Endothelial cell of umbilical vein (primary cell): ENCODE measurements around the gene RDH5. TPM values are rescaled to one million over a fixed set of nuclear protein-coding genes. Genes with fewer than 3 reads are reported as not detected.

Experiments used
- BruUV-seq: library from RNA; stranded (reverse); fragments of 400-500 nt; replicated peaks from 2 replicates; lab custom pipeline; 2021; lab: Mats Ljungman, UMichigan
- CTCF ChIA-PET: fragments of 300-600, 350-600 bp; sonication (Branson Sonifier 250); formaldehyde crosslinking; loops from one replicate; lab custom pipeline; 2021; ENCODE audit warnings: antibody characterized with exemption, inconsistent platforms; lab: Charles Lee
- POLR2A ChIA-PET: fragments of 300-600, 350-600 bp; sonication (Branson Sonifier 250); formaldehyde crosslinking; loops from one replicate; lab custom pipeline; 2021; ENCODE audit warnings: antibody characterized with exemption, inconsistent platforms; lab: Charles Lee
- DNase-seq: peaks from one replicate; pipeline ENCODE4 v3.0.0-alpha.2; 2011; ENCODE audit warnings: low read depth, low spot score
- FAIRE-seq: peaks from 2 replicates; lab custom pipeline; 2011; peaks lifted over from hg19 to GRCh38; lab: Jason Lieb, UNC
- H2AFZ ChIP-seq: 2 replicates; pipeline ENCODE4 v1.6.0; 2012; ENCODE audit warnings: low read depth, low read length, control low read depth, inconsistent platforms
- H3K27ac ChIP-seq: 2 replicates; pipeline ENCODE4 v1.5.1; 2011; ENCODE audit warnings: low read depth, mild to moderate bottlenecking, control low read depth, low read length, moderate library complexity; ENCODE audit not compliant: insufficient read depth
- H3K27me3 ChIP-seq, 2 experiments: 2 replicates each; pipeline versions ENCODE4 v1.6.0 to v1.6.1; 2011; ENCODE audit warnings: low read length in 2 of 2, mixed read lengths in 1 of 2; ENCODE audit not compliant: control insufficient read depth in 2 of 2, insufficient read depth in 2 of 2
- H3K36me3 ChIP-seq, 2 experiments: 2 replicates in 1 of 2; 3 replicates in 1 of 2; pipeline ENCODE4 v1.5.1; 2011; ENCODE audit warnings: low read length in 2 of 2, mild to moderate bottlenecking in 1 of 2, moderate library complexity in 1 of 2; ENCODE audit not compliant: control insufficient read depth in 2 of 2, insufficient read depth in 2 of 2; ENCODE audit errors: extremely low read depth in 1 of 2
- H3K4me1 ChIP-seq: 3 replicates; pipeline ENCODE4 v1.5.1; 2011; ENCODE audit warnings: mild to moderate bottlenecking, low read length; ENCODE audit not compliant: control insufficient read depth, insufficient read depth; ENCODE audit errors: extremely low read depth
- H3K4me2 ChIP-seq: 2 replicates; pipeline ENCODE4 v1.6.1; 2011; ENCODE audit warnings: low read length, control low read depth, mixed read lengths; ENCODE audit not compliant: insufficient read depth
- H3K4me3 ChIP-seq, 3 experiments: fragments of 200-600 bp in 1 of 3; sonication (generic), shearing (Covaris generic) in 1 of 3; replicated peaks in 1 of 3; 2 replicates each; pipeline ENCODE4 v1.5.1; 2011 to 2016; ENCODE audit warnings: control low read depth in 3 of 3, low read length in 3 of 3, mild to moderate bottlenecking in 2 of 3, inconsistent platforms in 1 of 3, low read depth in 1 of 3, moderate library complexity in 1 of 3; ENCODE audit not compliant: insufficient read depth in 1 of 3
- H3K79me2 ChIP-seq: 2 replicates; pipeline ENCODE4 v1.6.0; 2012; ENCODE audit warnings: low read length, inconsistent platforms; ENCODE audit not compliant: control insufficient read depth, insufficient read depth
- H3K9ac ChIP-seq: replicated peaks from 2 replicates; pipeline ENCODE3; 2011; ENCODE audit warnings: low read length, control low read depth; ENCODE audit not compliant: insufficient read depth; ENCODE audit errors: extremely low read depth
- H3K9me1 ChIP-seq: replicated peaks from 3 replicates; pipeline ENCODE4 v1.6.0; 2011; ENCODE audit warnings: mild to moderate bottlenecking, low read length; ENCODE audit not compliant: control insufficient read depth, insufficient read depth; ENCODE audit errors: extremely low read depth
- H3K9me3 ChIP-seq: replicated peaks from 2 replicates; pipeline ENCODE4 v1.5.1; 2012; ENCODE audit warnings: low read length, inconsistent platforms; ENCODE audit not compliant: control insufficient read depth, insufficient read depth
- H4K20me1 ChIP-seq: replicated peaks from 2 replicates; pipeline ENCODE3; 2011; ENCODE audit warnings: mild to moderate bottlenecking, low read length; ENCODE audit not compliant: control insufficient read depth, insufficient read depth; ENCODE audit errors: extremely low read depth
- EZH2 ChIP-seq: IDR thresholded peaks from 2 replicates; pipeline ENCODE4 v1.6.1; 2012; ENCODE audit warnings: borderline replicate concordance, low read depth, mild to moderate bottlenecking, moderate library complexity, low read length, inconsistent platforms; ENCODE audit not compliant: severe bottlenecking
- FOS ChIP-seq: IDR thresholded peaks from 2 replicates; pipeline ENCODE4 v1.6.1; 2011; ENCODE audit warnings: mild to moderate bottlenecking, low read length, moderate library complexity, borderline replicate concordance; ENCODE audit not compliant: insufficient read depth
- GATA2 ChIP-seq: IDR thresholded peaks from 2 replicates; pipeline ENCODE4 v1.7.0; 2011; ENCODE audit warnings: low read depth, mild to moderate bottlenecking, moderate library complexity, mixed read lengths, low read length; ENCODE audit not compliant: insufficient read length, insufficient read depth
- JUN ChIP-seq: IDR thresholded peaks from 2 replicates; pipeline ENCODE4 v1.6.1; 2011; ENCODE audit warnings: borderline replicate concordance, low read depth; ENCODE audit not compliant: insufficient read length, insufficient read depth
- MYC ChIP-seq: IDR thresholded peaks from one replicate; pipeline ENCODE4 v1.6.1; 2011; ENCODE audit warnings: mild to moderate bottlenecking, low read depth, low read length
- POLR2A ChIP-seq: IDR thresholded peaks from 2 replicates; pipeline ENCODE4 v1.6.1; 2012; ENCODE audit warnings: low read depth, mild to moderate bottlenecking, control low read depth, low read length
- POLR2AphosphoS5 ChIP-seq: IDR thresholded peaks from 2 replicates; pipeline ENCODE4 v1.6.1; 2012; ENCODE audit warnings: low read depth, mild to moderate bottlenecking, control low read depth, low read length, moderate library complexity; ENCODE audit not compliant: insufficient read depth
- dilution Hi-C: fragments of 300-500 bp; cut with MboI; formaldehyde crosslinking; loops from one replicate; pipeline ENCODE4 v1.15.0; 2019; ENCODE audit warnings: low sequenced_read_pairs; ENCODE audit not compliant: extremely low pct_ligation_motif_present
- intact Hi-C: fragments of 100-400 bp; cut with micrococcal nuclease; formaldehyde crosslinking; loops from one replicate; pipeline ENCODE4 v1.10.0; 2022
- polyA plus RNA-seq, 4 experiments: library from polyadenylated mRNA; depleted of rRNA in 3 of 4; stranded (reverse) in 3 of 4; unstranded in 1 of 4; fragments of >200 nt; gene quantifications; 2 replicates each; pipeline versions ENCODE4 v1.2.1 to v1.2.3, GENCODE V29; 2011 to 2012; ENCODE audit warnings: missing spikeins in 1 of 4
- total RNA-seq: library from RNA; stranded (reverse); gene quantifications from 2 replicates; pipeline ENCODE4 v1.2.3, GENCODE V29; 2021
- TF ChIP-seq, protein P1 (sequence below), 2 donors: IDR thresholded peaks; 1 replicate in 1 of 2; 2 replicates in 1 of 2; pipeline ENCODE4 v1.5.1; 2011; ENCODE audit warnings: low read length in 2 of 2, mild to moderate bottlenecking in 2 of 2, moderate library complexity in 2 of 2, control low read depth in 1 of 2, inconsistent platforms in 1 of 2, low read depth in 1 of 2; ENCODE audit not compliant: insufficient read depth in 1 of 2; ENCODE audit errors: extremely low read depth in 1 of 2
- TF ChIP-seq, protein P2 (sequence below): IDR thresholded peaks from 2 replicates; pipeline ENCODE4 v1.6.1; 2011; ENCODE audit not compliant: insufficient read depth, insufficient read length

The RDH5 gene
- total and polyA plus RNA-seq, 2 donors (not counting 3 experiments of a cell fraction or from before 2014, with no cell fraction given) = 2.7 to 3.7 TPM

DNA sequence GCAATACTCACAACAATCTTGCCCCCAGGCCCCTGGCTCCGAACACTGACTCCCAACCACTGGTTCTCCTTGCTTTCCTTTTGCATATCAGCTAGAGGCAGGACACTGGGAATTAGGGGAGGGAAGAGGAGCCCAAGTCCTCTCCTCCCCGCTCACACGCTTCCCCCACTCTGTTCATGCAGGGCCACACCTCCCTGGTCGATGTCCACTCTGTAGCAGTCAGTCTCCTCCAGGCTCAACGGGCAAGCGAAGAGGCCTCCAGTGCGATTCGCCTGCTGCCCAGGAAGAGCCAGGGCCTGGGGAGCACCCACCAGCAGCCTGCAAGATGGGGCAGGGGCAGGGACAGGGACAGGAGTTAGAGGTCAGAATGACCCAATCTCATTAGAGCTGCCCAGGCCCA lies 17.3 kb upstream of the RDH5 start:
- Histone ChIP-seq H3K9me1 (no peaks in the 10 kb centered on the region), H2AFZ (no peak overlapping the region), H3K79me2 (no peaks in the 10 kb centered on the region), H3K4me2 (no peak overlapping the region), H3K27ac (no peak overlapping the region), H3K4me3 (no peak overlapping the region), H4K20me1 (no peaks in the 10 kb centered on the region), H3K36me3 (no peaks in the 10 kb centered on the region), H3K9me3 (no peaks in the 10 kb centered on the region), H3K9ac (no peak overlapping the region), H3K27me3 (peaks cover 15 to 20% of the 10 kb centered on the region in 2 experiments), H3K4me1 (no peaks in the 10 kb centered on the region)
- FAIRE-seq = no peak
- ChIA-PET POLR2A (no interaction called here), CTCF (no interaction called here)
- intact Hi-C loops (loop anchor here (5.0 kb wide), 1 partner anchor 41 kb away; no protein-coding TSS in a partner anchor), dilution Hi-C loops (no loop called here)
- TF ChIP-seq POLR2A (no peak), JUN (no peak), MYC (no peak), GATA2 (no peak), EZH2 (no peak), FOS (no peak)
- no peak for DNase-seq
- no TSS peak for BruUV-seq

DNA sequence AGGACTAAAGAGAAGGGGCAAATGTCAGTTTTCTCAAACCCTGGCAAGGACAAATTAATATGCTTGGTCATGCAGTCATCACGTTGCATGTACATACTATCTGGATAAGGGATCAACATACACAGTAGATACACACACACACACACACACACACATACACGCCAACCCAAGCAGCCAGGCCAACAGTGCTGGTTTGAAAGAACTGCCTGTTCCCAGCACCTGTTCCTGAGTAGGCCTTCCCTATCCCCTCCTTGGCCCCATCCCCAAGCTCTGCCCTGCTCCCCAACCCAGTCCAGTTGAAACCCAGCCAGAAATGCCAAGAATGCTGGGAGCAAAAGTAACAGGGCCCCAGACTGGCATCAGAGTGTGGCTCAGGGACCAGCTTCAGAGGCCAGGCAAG lies 16.9 kb upstream of the RDH5 start:
- Histone ChIP-seq H3K4me2 (no peak overlapping the region), H2AFZ (no peak overlapping the region), H3K4me1 (no peaks in the 10 kb centered on the region), H3K27ac (no peak overlapping the region), H3K9ac (no peak overlapping the region), H3K9me1 (no peaks in the 10 kb centered on the region), H3K79me2 (no peaks in the 10 kb centered on the region), H3K27me3 (peaks cover 15 to 22% of the 10 kb centered on the region in 2 experiments), H3K9me3 (no peaks in the 10 kb centered on the region), H4K20me1 (no peaks in the 10 kb centered on the region), H3K4me3 (no peak overlapping the region), H3K36me3 (no peaks in the 10 kb centered on the region)
- no peak for DNase-seq
- no peak for TF ChIP-seq POLR2A
- TF ChIP-seq JUN = no peak
- TF ChIP-seq GATA2 = no peak
- no peak for TF ChIP-seq MYC
- TF ChIP-seq FOS = no peak
- TF ChIP-seq, protein P1, sequence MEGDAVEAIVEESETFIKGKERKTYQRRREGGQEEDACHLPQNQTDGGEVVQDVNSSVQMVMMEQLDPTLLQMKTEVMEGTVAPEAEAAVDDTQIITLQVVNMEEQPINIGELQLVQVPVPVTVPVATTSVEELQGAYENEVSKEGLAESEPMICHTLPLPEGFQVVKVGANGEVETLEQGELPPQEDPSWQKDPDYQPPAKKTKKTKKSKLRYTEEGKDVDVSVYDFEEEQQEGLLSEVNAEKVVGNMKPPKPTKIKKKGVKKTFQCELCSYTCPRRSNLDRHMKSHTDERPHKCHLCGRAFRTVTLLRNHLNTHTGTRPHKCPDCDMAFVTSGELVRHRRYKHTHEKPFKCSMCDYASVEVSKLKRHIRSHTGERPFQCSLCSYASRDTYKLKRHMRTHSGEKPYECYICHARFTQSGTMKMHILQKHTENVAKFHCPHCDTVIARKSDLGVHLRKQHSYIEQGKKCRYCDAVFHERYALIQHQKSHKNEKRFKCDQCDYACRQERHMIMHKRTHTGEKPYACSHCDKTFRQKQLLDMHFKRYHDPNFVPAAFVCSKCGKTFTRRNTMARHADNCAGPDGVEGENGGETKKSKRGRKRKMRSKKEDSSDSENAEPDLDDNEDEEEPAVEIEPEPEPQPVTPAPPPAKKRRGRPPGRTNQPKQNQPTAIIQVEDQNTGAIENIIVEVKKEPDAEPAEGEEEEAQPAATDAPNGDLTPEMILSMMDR (IDR thresholded peaks at IDR 0.05; ENCODE audit: extremely low read depth in 1 of 2, insufficient read depth in 1 of 2, low read depth in 1 of 2, low read length in 2 of 2) = no peak
- no peak for TF ChIP-seq POLR2AphosphoS5
- TF ChIP-seq EZH2 = no peak
- TF ChIP-seq, protein P2, sequence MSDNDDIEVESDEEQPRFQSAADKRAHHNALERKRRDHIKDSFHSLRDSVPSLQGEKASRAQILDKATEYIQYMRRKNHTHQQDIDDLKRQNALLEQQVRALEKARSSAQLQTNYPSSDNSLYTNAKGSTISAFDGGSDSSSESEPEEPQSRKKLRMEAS = no peak
- dilution Hi-C loops = no loop called here
- no peak for FAIRE-seq
- ChIA-PET CTCF (no interaction called here), POLR2A (no interaction called here)
- BruUV-seq = no TSS peak
- intact Hi-C loops = loop anchor here (5.0 kb wide), 1 partner anchor 41 kb away; no protein-coding TSS in a partner anchor
